ENCODE measurements around the gene MIF4GD.
A peak's percentile ranks its signal among the peaks of the same experiment; 100 is the strongest.
"Not testable (repeated sequence)": the region's sequence is repeated elsewhere in the genome, so short reads cannot be mapped to it uniquely, and the experiment has no call there.

MIF4GD gene, protein sequence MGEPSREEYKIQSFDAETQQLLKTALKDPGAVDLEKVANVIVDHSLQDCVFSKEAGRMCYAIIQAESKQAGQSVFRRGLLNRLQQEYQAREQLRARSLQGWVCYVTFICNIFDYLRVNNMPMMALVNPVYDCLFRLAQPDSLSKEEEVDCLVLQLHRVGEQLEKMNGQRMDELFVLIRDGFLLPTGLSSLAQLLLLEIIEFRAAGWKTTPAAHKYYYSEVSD

DNA sequence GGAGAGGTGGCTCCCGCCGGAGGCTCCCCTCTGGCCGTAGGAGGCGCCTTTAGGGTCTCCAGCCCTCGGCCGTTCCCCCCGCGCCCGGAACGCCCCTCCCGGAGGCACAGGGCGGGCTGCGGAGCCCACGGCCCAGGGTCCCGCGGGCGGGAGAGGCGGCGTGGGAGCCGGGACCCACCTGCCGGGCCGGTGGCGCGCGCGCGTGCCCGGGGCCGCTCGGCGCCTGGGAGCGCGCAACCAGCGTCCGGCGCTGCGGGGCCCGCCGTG, at the start of gene MIF4GD:
TSS of gene MIF4GD (minus strand) at position 266 of the 267 bp plus-strand sequence. CDS start 1,036 bp downstream, outside the sequence.
- DNase-seq (ENCODE audit: low spot score) = no peak

DNA sequence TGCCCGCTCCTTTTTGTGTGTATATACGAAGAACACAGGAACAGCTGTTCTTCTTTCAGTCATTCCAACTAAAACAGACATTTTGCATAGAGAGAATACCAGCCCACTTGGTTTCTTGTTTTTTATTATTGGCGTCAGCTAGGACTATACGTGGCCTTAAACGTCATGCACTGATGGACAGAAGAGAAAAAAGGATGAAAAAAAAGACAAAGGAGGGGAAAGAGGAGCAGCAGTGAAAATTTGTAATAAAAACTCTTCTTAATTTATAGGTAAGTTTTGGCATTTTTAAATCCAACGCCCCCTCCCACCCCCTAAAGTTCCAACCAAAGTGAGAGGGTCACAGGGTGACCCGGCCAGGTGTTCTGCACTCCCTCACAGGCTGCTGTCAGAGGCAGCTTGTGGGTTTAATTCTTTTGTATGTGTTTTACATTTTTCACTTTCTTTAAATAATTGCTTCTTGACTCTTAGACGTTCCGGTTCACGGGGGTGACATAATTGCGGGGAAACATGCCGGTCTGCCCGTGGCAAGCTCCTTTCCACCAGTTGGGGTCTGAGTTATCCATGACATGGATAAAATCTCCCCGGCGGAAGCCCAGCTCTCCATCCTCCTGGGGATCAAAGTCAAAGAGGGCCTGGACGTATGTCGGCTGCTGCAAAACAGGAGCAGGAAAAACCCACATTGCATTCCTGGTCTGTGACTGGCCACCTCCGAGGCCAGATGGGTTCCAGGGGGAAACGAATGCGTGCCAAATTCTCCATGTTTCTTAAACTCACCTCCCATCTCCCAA, 49.1 kb upstream of the MIF4GD start:
- peak; percentile 82 for DNase-seq (ENCODE audit: low spot score)

DNA sequence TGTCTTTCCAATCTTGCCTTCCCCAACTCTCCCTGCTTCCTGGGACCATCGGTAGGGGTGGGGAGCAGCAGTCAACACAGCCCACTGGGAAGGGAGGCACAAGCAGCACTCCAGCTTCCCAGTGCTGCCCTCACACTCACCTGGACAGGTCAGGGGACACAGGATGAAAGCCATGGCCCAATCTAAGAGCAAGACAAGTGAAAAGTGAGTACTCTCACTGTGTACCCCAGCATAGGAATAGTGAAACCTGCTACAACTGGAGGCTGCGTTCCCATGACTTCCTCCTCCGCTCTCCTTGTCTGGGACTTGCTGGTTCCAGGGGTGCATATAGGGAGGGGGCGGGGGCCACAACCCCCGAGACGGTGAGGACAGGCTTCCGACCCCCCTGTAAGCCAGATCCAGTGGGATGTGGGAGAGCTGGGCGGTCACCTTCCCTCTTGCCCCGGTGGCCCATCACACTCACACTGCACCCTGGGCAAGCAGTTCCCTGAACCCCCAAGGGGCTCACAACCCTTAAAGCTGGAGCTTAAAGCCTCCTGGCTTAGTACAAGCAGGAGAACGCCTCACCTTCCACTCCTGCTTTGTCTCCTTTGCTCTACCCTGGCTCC, 47.7 kb upstream of the MIF4GD start:
- DNase-seq (ENCODE audit: low spot score) = no peak

DNA sequence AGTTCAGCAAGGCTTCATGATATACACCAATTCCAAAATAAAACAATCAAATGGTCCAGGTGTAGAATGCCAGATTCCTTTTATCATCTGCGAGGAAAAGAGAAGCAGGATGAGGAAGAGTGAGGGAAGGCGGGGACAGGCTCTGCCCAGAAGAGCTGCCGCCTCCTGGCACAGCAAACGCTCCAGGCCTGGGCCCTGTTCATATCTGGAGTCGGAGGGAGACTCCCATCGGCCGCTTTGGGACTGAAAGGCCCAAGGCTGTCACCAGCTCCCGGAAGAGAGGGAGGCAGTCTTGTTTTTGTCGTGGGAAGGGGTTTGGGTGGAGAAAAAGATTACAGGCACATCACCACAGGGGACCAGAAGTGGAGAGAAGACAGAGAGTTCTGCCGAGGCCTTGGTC, 47.2 kb upstream of the MIF4GD start:
- DNase-seq (ENCODE audit: low spot score) = no peak

DNA sequence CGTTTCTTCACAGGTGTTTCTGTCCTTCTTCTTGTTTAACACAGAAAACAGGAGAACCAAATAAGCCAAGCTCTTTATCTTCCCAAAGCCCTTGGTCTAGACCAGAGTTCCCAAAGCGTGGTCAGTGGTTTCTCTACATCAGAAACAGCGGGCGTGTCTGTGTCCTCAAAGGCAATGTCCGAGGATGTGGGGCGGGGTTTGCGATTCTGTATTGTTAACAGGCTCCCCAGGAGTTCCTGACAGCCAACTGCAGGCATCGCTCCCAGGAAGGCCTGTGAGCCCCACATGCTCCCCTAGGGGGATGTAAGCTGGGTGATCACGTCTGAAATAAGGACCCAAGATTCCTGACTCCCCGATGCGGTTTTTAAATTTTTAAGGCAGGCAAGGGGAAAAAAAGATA, 46.6 kb upstream of the MIF4GD start:
- no peak for DNase-seq (ENCODE audit: low spot score)

DNA sequence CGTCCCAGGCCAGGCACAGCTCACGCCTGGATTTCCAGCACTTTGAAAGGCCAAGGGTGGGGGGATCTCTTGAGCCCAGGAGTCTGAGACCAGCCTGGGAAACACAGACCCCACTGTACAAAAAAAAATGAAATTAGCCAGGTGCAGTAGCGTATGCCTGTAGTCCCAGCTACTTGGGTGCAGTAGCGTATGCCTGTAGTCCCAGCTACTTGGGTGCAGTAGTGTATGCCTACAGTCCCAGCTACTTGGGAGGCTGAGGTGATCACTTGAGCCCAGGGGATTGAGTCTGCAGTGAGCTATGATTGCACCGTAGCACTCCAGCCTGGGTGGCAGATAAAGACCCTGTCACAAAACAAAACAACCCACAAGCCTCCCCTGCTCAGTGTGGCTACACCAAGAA, 45.2 kb upstream of the MIF4GD start:
- no peak for DNase-seq (ENCODE audit: low spot score)

DNA sequence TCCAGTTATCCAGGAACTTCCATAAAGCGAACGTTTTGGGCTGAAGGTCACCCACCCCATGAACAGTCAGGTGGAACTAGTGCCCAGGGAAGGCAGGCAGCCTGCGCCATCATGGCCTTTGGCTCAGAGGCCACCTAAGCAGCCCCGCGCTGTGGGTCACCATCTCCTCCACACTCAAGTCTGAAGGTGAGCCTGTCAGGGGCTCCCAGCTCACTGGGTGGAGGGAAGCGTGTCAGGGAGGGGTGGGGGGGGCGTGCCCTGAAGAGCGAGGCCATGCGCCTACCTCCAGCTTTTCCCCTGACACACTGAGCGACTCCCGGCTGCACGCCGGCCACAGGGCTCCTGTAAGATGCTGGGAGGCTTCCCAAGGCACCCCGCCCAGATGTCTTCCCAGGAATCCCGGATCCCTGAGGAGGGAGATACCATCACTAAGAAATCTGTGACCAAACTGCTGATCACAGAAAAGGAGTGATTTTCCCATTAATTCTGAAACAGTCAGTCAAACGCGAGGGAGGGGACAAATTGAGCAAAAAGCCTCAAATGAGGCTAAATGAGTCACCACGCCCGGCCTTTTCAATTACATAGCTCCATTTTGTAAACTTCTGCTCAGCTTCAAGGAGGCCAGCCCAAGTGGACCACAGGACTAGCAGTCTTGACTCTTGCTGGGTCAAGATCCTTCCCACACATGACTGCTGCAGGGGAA, 44.7 kb upstream of the MIF4GD start:
- peak; percentile 32 for DNase-seq (ENCODE audit: low spot score)

DNA sequence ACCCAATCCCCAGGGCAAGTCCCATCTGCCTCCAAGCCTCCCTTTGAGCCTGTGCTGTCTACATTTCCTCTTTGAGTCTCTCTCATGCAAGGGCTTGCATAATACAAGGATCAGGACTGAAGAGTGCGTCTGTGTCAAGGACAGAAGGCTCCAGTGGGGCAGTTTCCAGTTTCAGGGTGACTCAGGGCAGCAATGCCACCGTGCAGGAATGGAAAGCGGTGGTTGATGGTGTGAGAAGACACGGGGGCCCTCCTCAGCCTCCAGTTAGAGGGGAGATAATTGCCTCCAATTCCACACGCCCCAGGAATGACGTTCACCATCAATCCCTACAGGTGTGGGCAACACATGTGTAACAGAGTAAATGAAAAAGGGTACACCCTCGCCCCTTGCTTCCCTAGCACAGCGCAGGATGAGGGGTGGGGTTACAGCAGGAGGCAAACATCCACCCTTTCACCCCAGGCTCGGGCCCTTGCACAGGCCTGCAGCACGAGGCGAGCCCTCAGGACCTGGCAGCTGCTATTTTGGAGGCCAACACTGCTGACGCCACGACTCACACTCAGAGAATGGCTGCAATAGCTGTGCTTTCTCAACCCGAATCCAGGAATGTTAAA, 43.0 kb upstream of the MIF4GD start:
- DNase-seq (ENCODE audit: low spot score) = no peak

DNA sequence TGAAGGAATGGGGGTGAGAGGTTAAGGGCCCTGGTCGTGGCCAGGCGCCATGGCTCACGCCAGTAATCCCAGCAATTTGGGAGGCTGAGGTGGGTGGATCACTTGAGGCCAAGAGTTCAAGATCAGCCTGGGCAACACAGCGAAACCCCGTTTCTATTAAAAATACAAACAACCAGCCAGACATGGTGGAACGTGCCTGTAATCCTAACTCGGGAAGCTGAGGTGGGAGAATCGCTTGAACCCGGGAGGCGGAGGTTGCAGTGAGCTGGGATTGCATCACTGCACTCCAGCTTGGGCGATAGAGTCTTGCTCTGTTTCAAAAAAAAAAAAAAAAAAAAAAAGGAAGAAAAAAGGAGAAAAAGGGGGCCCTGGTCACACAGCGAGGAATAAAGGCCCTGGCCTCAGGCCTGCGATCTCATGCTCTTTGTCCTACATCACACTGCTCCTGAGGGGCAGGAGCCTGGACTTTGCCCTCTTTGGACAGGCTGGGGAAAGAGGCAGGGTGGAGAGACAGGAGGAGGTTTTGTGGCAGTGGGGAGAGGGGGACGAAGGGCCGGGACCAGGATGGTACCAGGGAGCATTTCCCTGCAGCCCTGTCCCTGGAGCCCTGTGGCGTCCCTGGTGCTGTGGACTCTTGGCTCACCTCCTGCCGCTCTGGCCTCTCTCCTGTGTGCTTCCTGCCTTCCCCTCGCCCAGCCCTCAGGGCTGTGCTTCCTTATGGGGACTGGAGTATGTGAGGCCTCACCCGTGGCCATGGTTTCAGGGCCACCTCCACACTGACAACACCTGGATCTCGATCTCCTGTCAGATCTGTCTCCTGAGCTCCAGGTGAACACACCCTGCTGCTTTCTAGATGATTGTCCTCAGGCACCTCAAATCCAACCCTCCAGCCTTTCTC, 38.0 kb upstream of the MIF4GD start:
- no peak for DNase-seq (ENCODE audit: low spot score)

DNA sequence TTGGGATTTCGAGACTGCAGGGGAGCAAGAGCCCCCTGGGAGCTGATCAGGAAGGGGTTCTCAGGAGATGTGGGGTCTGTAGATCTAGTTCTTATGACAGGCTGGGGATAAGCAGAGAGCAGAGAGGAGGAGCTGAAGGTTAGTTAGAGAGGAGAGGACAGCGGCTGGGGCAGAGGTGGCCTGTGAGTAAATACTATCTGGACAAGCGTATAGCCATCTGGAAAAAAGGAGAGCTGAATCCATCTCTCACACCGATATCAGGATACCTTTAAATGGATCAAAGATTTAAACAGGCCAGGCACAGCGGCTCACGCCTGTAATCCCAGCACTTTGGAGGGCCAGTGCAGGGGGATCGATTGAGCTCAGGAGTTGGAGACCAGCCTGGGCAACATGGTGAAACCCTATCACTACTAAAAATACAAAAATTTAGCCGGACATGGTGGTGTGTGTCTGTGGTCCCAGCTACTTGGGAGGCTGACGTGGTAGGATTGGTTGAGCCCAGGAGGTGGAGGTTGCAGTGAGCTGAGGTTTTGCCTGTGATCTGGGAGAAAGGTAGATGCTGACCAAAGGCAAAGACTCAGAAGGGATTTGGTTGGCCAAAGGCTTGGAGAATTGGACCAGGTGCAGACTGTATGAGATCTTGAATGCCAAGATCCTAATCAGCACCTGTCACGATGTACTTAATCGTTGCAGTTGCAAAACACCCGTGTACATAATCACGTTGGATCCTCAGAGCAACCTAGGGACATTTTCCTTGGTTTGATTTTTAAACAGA, 37.1 kb upstream of the MIF4GD start:
- DNase-seq (ENCODE audit: low spot score) = no peak

DNA sequence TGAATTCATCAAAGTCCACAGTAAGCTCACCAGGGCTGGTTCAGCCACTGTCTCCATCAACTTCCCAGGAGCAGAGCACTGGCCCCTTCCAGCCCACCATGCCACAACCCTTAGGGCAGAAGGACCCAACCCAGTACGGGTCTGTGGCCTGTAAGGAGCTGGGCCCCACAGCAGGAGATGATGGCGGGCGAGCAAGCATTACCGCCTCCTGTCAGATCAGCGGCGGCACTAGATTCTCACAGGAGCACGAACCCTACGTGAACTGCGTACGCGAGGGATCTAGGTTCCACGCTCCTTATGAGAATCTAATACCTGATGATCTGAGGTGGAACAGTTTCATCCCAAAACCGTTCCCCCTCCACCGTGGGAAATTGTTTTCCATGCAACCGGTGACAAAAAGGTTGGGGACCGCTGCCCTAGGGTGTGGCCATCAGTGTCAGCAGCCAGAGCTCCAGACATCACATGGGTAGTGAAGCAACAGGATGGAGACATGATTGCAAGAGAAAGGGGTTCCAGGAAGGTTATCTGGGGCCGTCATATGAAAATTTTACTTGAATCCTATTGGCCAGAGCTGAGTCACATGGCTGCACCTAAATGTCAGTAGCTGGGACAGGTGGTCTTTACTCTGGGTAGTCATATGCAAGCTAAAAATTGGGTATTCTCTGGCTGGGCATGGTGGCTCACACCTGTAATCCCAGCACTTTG, 30.6 kb upstream of the MIF4GD start:
- DNase-seq (ENCODE audit: low spot score) = no peak

DNA sequence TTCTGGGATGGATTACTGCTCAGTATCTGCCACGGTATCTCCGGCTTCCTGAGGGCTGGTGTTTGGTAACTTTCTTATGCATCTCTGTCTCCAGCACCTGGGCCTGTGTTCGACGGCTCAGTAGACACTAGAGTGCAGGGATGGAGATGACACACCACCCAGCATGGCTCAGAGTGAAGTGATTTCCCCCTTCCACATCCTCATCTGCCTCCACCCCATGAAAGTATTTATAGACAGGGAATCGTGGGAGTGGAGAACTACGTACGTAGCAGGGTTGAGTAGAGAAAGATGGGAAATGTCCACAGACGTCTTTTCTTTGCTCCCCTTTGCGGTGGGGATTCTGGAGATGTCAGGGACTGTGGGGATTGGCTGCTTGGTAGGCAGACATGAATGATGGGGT, 30.0 kb upstream of the MIF4GD start:
- no peak for DNase-seq (ENCODE audit: low spot score)

DNA sequence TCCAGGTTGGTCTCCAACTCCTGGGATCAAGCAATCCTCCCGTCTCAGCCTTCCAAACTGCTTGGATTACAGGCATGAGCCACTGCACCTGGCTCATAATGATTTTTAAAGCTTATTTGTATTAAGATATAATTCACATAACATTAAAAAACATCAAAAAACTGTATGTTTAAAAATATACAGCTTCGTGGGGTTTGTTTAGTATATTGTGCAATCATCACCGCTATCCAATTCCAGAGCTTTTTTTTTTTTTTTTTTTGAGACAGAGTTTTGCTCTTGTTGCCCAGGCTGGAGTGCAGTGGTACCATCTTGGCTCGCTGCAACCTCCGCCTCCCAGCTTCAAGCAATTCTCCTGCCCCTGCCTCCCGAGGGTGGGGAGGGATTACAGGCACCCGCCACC, 29.2 kb upstream of the MIF4GD start:
- no peak for DNase-seq (ENCODE audit: low spot score)

DNA sequence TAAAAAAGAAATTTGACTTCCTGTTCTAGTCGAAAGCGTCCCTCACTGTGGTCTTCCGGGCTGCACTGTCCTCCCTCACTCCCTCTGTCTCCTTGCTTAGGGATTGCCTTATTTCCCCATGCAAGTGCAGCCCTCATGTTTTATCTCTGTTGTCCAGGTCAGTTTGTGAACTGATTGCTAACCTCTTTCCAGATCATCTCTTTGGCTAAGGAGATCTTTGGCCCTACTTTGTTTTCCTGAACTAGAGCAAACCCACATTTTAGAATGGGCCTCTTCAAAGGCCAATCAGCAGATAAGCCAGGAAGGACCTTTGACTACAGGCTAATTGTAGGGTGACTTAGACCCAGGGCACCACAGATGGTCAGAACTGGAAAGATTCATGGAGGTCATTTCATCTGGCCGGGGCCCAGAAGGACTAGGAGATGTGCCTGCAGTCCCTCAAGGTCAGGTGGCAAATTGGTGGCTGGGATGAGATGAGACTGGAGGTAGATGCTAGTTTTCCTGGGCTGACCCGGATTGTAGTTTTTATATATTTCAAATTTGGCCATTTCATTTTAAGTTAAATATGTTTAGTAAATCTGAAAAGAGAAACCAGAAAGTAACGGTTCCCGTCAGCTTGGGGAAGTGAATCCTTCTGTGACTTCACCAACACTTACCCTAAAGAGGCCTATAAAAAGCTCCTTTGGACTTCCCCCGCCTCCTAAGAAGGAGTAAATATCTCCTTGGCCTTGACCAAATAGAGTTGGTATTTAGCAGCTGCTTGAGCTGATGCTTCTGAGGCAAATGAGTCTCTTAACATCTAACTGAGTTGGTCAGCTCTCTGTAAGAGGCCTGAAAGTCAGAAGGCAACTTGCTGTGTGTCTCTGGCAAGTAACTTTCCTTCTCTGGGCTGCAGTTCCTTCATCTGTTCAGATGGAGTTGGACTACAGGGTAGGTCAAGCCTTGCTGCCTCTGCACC, 24.4 kb upstream of the MIF4GD start:
- no peak for DNase-seq (ENCODE audit: low spot score)

DNA sequence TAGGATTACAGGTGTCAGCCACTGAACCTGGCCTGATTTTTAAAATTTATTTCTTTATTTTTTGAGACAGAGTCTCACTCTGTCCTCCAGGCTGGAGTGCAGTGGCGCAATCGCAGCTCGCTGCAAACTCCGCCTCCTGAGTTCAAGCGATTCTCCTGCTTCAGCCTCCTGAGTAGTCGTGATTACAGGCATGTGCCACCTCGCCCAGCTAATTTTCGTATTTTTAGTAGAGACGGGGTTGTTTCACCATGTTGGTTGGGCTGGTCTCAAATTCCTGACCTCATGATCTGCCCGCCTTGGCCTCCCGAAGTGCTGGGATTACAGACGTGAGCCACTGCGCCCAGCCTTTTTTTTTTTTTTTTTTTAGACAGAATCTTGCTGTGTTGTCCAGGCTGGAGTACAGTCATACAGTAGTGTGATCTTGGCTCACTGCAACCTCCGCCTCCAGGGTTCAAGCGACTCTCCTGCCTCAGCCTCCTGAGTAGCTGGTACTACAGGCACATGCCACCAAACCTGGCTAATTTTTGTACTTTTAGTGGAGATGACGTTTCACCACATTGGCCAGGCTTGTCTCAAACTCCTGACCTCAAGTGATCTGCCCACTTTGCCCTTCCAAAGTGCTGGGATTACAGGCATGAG, 21.9 kb upstream of the MIF4GD start:
- DNase-seq (ENCODE audit: low spot score) = not testable (repeated sequence)

DNA sequence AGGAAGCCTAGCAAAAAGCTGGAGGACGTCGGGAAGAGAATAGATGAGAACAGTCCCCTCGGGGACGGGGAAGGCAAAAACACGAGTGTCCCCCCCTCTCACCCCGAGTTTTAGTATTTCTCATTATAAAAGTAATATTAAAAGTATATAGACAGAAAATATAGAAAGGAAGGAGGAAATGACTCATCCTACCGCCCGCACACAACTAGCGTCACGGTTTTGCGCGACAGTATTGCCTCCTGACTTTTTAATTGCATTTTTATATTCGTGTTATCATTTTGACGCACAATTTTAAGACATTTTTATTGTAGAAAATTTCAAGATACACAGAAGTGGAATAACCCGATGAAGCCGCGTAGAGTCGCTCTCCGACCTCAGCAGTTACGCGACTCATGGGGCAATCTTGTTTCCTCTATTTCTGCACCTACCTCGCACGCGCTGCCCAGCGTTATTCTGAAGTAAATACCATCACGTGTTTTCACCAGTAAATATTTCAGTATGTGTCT, 18.9 kb upstream of the MIF4GD start:
- DNase-seq (ENCODE audit: low spot score) = peak; percentile 35

DNA sequence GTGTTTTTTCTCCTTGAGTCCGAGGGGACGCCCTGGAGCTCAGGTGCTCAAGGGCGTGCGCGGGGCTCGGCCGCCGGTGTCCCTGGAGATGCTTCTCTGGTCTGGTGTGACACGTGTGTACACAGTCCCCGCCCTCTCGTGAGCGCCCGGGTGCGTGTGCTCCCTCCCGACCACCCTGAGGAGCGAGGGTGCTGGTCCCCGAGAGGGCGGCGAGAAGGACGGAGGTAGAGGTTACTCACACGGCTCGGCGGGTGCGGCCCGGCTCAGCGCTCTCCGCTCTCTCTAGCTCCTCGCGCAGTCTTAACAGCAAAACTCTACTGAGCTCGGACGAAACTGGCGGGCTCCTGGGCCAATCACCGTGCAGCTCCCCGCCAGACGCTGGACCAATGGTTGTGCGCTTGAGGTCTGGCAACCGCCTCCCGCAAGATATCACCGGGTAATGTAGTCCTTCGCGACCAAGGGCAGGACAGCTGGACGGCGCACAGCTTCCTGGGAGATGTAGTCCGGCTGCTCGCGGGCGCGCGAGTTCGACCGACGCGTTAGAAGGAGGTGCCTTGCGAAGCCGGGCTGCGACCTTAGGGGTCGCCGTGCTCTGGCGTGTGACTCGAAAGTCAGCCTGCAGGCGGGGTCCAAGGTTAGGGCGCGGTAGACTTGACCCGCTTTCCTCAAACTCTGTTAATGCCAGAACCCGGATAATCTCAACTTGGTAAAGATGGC, 18.2 kb upstream of the MIF4GD start, which contains the start of gene SLC25A19:
TSS of gene SLC25A19 (minus strand) at position 319 of the 717 bp plus-strand sequence. CDS start 2,669 bp downstream, outside the sequence.
- DNase-seq (ENCODE audit: low spot score) = peak; percentile 100
